HepG2 (cell line): ENCODE data around the gene LNPK. TPM values are rescaled to one million over a fixed set of nuclear protein-coding genes. Genes with fewer than 3 reads are reported as not detected.

Experiments
- ATAC-seq: fragments of 200-7000 bp; cut with Tn5 transposase; 3 replicates; pipeline ENCODE4 v1.9.1; 2020; ENCODE audit warnings: mild to moderate bottlenecking, moderate library complexity
- BruUV-seq: library from RNA; stranded (reverse); fragments of 400-500 nt; replicated peaks from 2 replicates; lab custom pipeline; 2021; lab: Mats Ljungman, UMichigan
- CTCF ChIA-PET: fragments of 300-600 bp; formaldehyde crosslinking; extraction: SDS; loops from one replicate; lab custom pipeline; 2021; ENCODE audit warnings: low total read pairs, inconsistent platforms, low intra/inter-chr PET ratio; lab: Yijun Ruan, JAX
- POLR2A ChIA-PET: fragments of 350-600 bp; sonication (Branson Sonifier 250); formaldehyde crosslinking; loops from one replicate; lab custom pipeline; 2020; ENCODE audit warnings: antibody characterized with exemption, inconsistent platforms; lab: Yijun Ruan, JAX
- DNase-seq: peaks from one replicate; pipeline ENCODE4 v3.0.0-alpha.2; 2015; ENCODE audit warnings: low spot score
- FAIRE-seq: peaks from 3 replicates; lab custom pipeline; 2011; peaks lifted over from hg19 to GRCh38; lab: Jason Lieb, UNC
- H2AFZ ChIP-seq: one replicate; pipeline ENCODE4 v1.6.1; 2011; ENCODE audit warnings: low read length, inconsistent platforms
- H3K27ac ChIP-seq: fragments of 300-600 bp; 3 replicates; pipeline ENCODE4 v1.8.0; 2011; ENCODE audit warnings: mixed run types, mild to moderate bottlenecking, mixed read lengths, low read length, inconsistent platforms; ENCODE audit not compliant: insufficient read depth; ENCODE audit errors: extremely low read length
- H3K27me3 ChIP-seq, 2 experiments: fragments of 200-600 bp in 1 of 2; 2 replicates in 1 of 2; 3 replicates in 1 of 2; pipeline versions ENCODE4 v1.6.0 to v1.8.0; 2011; ENCODE audit warnings: low read length in 2 of 2, mild to moderate bottlenecking in 2 of 2, moderate library complexity in 2 of 2, inconsistent platforms in 1 of 2; ENCODE audit not compliant: insufficient read depth in 2 of 2, control insufficient read depth in 1 of 2
- H3K36me3 ChIP-seq, 2 experiments: fragments of 200-600 bp in 1 of 2; replicated peaks in 1 of 2; 2 replicates in 1 of 2; 3 replicates in 1 of 2; pipeline versions ENCODE4 v1.5.1 to v1.8.0; 2011; ENCODE audit warnings: low read length in 2 of 2, inconsistent platforms in 1 of 2; ENCODE audit not compliant: insufficient read depth in 2 of 2, control insufficient read depth in 1 of 2
- H3K4me1 ChIP-seq: 2 replicates; pipeline ENCODE4 v1.5.1; 2012; ENCODE audit warnings: low read length, inconsistent platforms; ENCODE audit not compliant: insufficient read depth
- H3K4me2 ChIP-seq: 2 replicates; pipeline ENCODE4 v1.6.0; 2011; ENCODE audit warnings: low read depth, low read length, inconsistent platforms
- H3K4me3 ChIP-seq, 3 experiments: fragments of 200-600 bp in 1 of 3; sonication (generic), shearing (Covaris generic) in 1 of 3; replicated peaks in 1 of 3; 2 replicates each; pipeline ENCODE4 v1.5.1; 2011 to 2016; ENCODE audit warnings: low read length in 3 of 3, inconsistent platforms in 2 of 3, low read depth in 2 of 3, mild to moderate bottlenecking in 2 of 3, control low read depth in 1 of 3, mixed read lengths in 1 of 3; ENCODE audit not compliant: insufficient read depth in 1 of 3
- H3K79me2 ChIP-seq: one replicate; pipeline ENCODE4 v1.6.1; 2011; ENCODE audit warnings: low read length, inconsistent platforms; ENCODE audit not compliant: insufficient read depth
- H3K9ac ChIP-seq: 2 replicates; pipeline ENCODE4 v1.6.0; 2011; ENCODE audit warnings: mild to moderate bottlenecking, low read depth, low read length, inconsistent platforms; ENCODE audit not compliant: insufficient read depth
- H3K9me3 ChIP-seq: 2 replicates; pipeline ENCODE4 v1.5.1; 2012; ENCODE audit warnings: mild to moderate bottlenecking, low read length
- H4K20me1 ChIP-seq: 2 replicates; pipeline ENCODE4 v1.6.0; 2011; ENCODE audit warnings: inconsistent platforms, mild to moderate bottlenecking, low read length, moderate library complexity; ENCODE audit not compliant: insufficient read depth
- AGO2 ChIP-seq: fragments of 200-400 bp; formaldehyde crosslinking; optimal IDR thresholded peaks from 2 replicates; pipeline ENCODE3; 2017; ENCODE audit warnings: mild to moderate bottlenecking, low read depth, low read length, moderate library complexity
- CEBPB ChIP-seq: IDR thresholded peaks from 2 replicates; pipeline ENCODE4 v1.6.1; 2011; ENCODE audit warnings: low read depth, low read length, improper control_type of control experiment, borderline replicate concordance
- CEBPG ChIP-seq: IDR thresholded peaks from 2 replicates; pipeline ENCODE4 v1.6.1; 2016
- CERS6 ChIP-seq: sonication (generic); formaldehyde crosslinking; IDR thresholded peaks from 2 replicates; pipeline ENCODE4 v1.5.0; 2020; ENCODE audit warnings: missing genetic modification reagents
- DPF2 ChIP-seq: sonication (generic); formaldehyde crosslinking; IDR thresholded peaks from 2 replicates; pipeline ENCODE4 v1.4.0; 2020; ENCODE audit warnings: mild to moderate bottlenecking, low read depth, missing genetic modification reagents, borderline replicate concordance
- FIP1L1 ChIP-seq: fragments of 200-400 bp; formaldehyde crosslinking; IDR thresholded peaks from 2 replicates; pipeline ENCODE4 v1.6.1; 2018; ENCODE audit warnings: low read depth, mild to moderate bottlenecking, low read length, moderate library complexity, borderline replicate concordance; ENCODE audit not compliant: insufficient read depth
- FOXP1 ChIP-seq, 2 experiments: fragments of 450-650 bp in 1 of 2; IDR thresholded peaks; 2 replicates each; pipeline ENCODE4 v1.6.1; 2017 to 2018; ENCODE audit warnings: antibody characterized with exemption in 1 of 2
- MXD3 ChIP-seq: IDR thresholded peaks from 2 replicates; pipeline ENCODE4 v1.6.1; 2016; ENCODE audit warnings: mild to moderate bottlenecking, missing biosample characterization, missing genetic modification reagents
- NFYC ChIP-seq: IDR thresholded peaks from 2 replicates; pipeline ENCODE4 v1.6.1; 2016; ENCODE audit warnings: missing genetic modification reagents, missing compliant biosample characterization
- NPAS2 ChIP-seq: sonication (generic); formaldehyde crosslinking; IDR thresholded peaks from 2 replicates; pipeline ENCODE4 v1.8.0; 2022; ENCODE audit warnings: mild to moderate bottlenecking, missing genetic modification reagents, borderline replicate concordance
- RAD21 ChIP-seq: fragments of 450-650 bp; formaldehyde crosslinking; IDR thresholded peaks from 2 replicates; pipeline ENCODE4 v1.5.0; 2020; ENCODE audit warnings: mild to moderate bottlenecking
- RXRA ChIP-seq: sonication (generic); formaldehyde crosslinking; IDR thresholded peaks from 2 replicates; pipeline ENCODE4 v1.5.1; 2020; ENCODE audit warnings: missing genetic modification reagents
- SALL2 ChIP-seq: sonication (generic); formaldehyde crosslinking; IDR thresholded peaks from 2 replicates; pipeline ENCODE4 v1.8.1; 2023; ENCODE audit warnings: mild to moderate bottlenecking, missing genetic modification reagents, inconsistent platforms
- SMAD1 ChIP-seq: sonication (generic); formaldehyde crosslinking; IDR thresholded peaks from 2 replicates; pipeline ENCODE4 v1.4.0; 2020; ENCODE audit warnings: missing genetic modification reagents, low read depth, mild to moderate bottlenecking, borderline replicate concordance
- SMAD9 ChIP-seq: sonication (generic); formaldehyde crosslinking; IDR thresholded peaks from 2 replicates; pipeline ENCODE4 v1.5.1; 2020; ENCODE audit warnings: mild to moderate bottlenecking, missing genetic modification reagents
- STAG1 ChIP-seq: sonication (generic); formaldehyde crosslinking; IDR thresholded peaks from 2 replicates; pipeline ENCODE4 v1.4.0; 2020; ENCODE audit warnings: missing genetic modification reagents
- ZNF569 ChIP-seq: sonication (generic); formaldehyde crosslinking; IDR thresholded peaks from 2 replicates; pipeline ENCODE4 v1.5.0; 2020; ENCODE audit warnings: mild to moderate bottlenecking, missing genetic modification reagents, moderate library complexity, borderline replicate concordance
- ZNF589 ChIP-seq: sonication (generic); formaldehyde crosslinking; conservative IDR thresholded peaks from 2 replicates; pipeline ENCODE4 v1.8.0; 2022; ENCODE audit warnings: mild to moderate bottlenecking, moderate library complexity, missing genetic modification reagents
- ZNF652 ChIP-seq: IDR thresholded peaks from 2 replicates; pipeline ENCODE4 v1.6.1; 2016; ENCODE audit warnings: low read depth, borderline replicate concordance
- ZNF775 ChIP-seq: sonication (generic); formaldehyde crosslinking; IDR thresholded peaks from 2 replicates; pipeline ENCODE4 v1.4.0; 2020; ENCODE audit warnings: missing genetic modification reagents, mild to moderate bottlenecking, moderate library complexity, borderline replicate concordance
- WGBS: methylation state at CpG from one replicate; pipeline ENCODE4 v1.1.6; 2017; ENCODE audit warnings: low lambda C conversion rate; 5-methylcytosine and 5-hydroxymethylcytosine counted together
- in situ Hi-C: cut with HindIII; loops from 2 replicates; pipeline ENCODE4 v1.10.0; 2017; ENCODE audit warnings: low pct_unique_long_range_greater_than_20kb; ENCODE audit not compliant: extremely low pct_ligation_motif_present
- intact Hi-C: fragments of 100-400 bp; cut with micrococcal nuclease; formaldehyde crosslinking; loops from one replicate; pipeline ENCODE4 v1.10.0; 2022; ENCODE audit not compliant: unreplicated experiment
- polyA plus RNA-seq, 8 experiments: library from polyadenylated mRNA; depleted of rRNA in 3 of 8; stranded (reverse) in 7 of 8; unstranded in 1 of 8; fragments of >200 nt; fragmentation: Illumina TruSeq in 4 of 8; extraction: Trizol in 4 of 8; gene quantifications; 2 replicates each; pipeline versions ENCODE4 v1.2.1 to v1.2.3, GENCODE V29; 2011 to 2016; ENCODE audit warnings: low read depth in 4 of 8, missing spikeins in 1 of 8, mixed read lengths in 1 of 8; ENCODE audit not compliant: insufficient read depth in 1 of 8
- total RNA-seq, 5 experiments: library from RNA; depleted of rRNA; stranded (reverse); fragments of >200 nt; fragmentation: Illumina TruSeq; extraction: Trizol; gene quantifications; 2 replicates each; pipeline ENCODE4 v1.2.3, GENCODE V29; 2016; ENCODE audit warnings: low read depth in 1 of 5

Gene LNPK
- total and polyA plus RNA-seq, 2 of the 13 experiments (the other 11 are each of a cell fraction or from before 2014, with no cell fraction given) = 25.4 to 26.1 TPM

- intact Hi-C loops = no loop called here
- Histone ChIP-seq H3K9ac (no peak overlapping the region), H4K20me1 (no peaks in the 10 kb centered on the region), H3K79me2 (peaks cover 47% of the 10 kb centered on the region), H3K9me3 (no peaks in the 10 kb centered on the region), H2AFZ (no peak overlapping the region), H3K4me2 (peak overlapping the region; percentile 19; the same call in 1 of the 2 replicates), H3K36me3 (no peaks in the 10 kb centered on the region), H3K4me1 (peaks cover 38% of the 10 kb centered on the region), H3K4me3 (no peak overlapping the region), H3K27me3 (peaks cover 0 to 5% of the 10 kb centered on the region in 2 experiments; a peak in 1 of 5 replicates), H3K27ac (no peak overlapping the region)
- peak; percentile 89 for TF ChIP-seq CEBPB
- TF ChIP-seq DPF2 (CRISPR knock-in tag) = no peak
- no peak for TF ChIP-seq STAG1 (CRISPR knock-in tag)
- TF ChIP-seq AGO2 = no peak
- TF ChIP-seq NFYC = no peak
- TF ChIP-seq ZNF589 (CRISPR knock-in tag) = no peak
- peak; percentile 57 for TF ChIP-seq CEBPG
- no peak for TF ChIP-seq FOXP1 (IDR thresholded peaks at IDR 0.05)
- TF ChIP-seq FOXP1 (CRISPR knock-in tag; IDR thresholded peaks at IDR 0.05) = peak; percentile 12; the same call in 1 of the 2 replicates
- TF ChIP-seq ZNF569 (CRISPR knock-in tag) = no peak
- in situ Hi-C loops = no loop called here
- POLR2A ChIA-PET = no interaction called here
- DNase-seq (no peak), ATAC-seq (no peak), FAIRE-seq (no peak)
- CTCF ChIA-PET = no interaction called here
- WGBS = 92% methylated on average over 2 of the region's 2 CpGs
- BruUV-seq = no TSS peak
Observed at GRCh38 chr2:175999283-175999819, 2.7 kb downstream of the LNPK start.

- POLR2A ChIA-PET = no interaction called here
- ATAC-seq = no peak
- in situ Hi-C loops = no loop called here
Observed at GRCh38 chr2:175990099-175990498, 12.0 kb downstream of the LNPK start.

More at GRCh38 chr2:175990099-175990498, 12.0 kb downstream of the LNPK start:
- Histone ChIP-seq H3K9me3 (no peaks in the 10 kb centered on the region), H2AFZ (no peak overlapping the region), H3K79me2 (peaks cover 3% of the 10 kb centered on the region), H3K4me3 (no peak overlapping the region), H3K27me3 (no peaks in the 10 kb centered on the region), H3K27ac (no peak overlapping the region), H3K9ac (no peak overlapping the region), H3K4me2 (no peak overlapping the region), H4K20me1 (no peaks in the 10 kb centered on the region), H3K36me3 (peaks cover 3 to 16% of the 10 kb centered on the region in 2 experiments; a peak in 3 of 5 replicates), H3K4me1 (no peaks in the 10 kb centered on the region)
- DNase-seq (no peak), FAIRE-seq (no peak)
- CTCF ChIA-PET = no interaction called here
- intact Hi-C loops = no loop called here
- BruUV-seq = no TSS peak
- WGBS = 95% methylated on average over 2 of the region's 2 CpGs
- no peak for TF ChIP-seq ZNF775 (CRISPR knock-in tag)
- no peak for TF ChIP-seq MXD3 (CRISPR knock-in tag)
- TF ChIP-seq SALL2 (CRISPR knock-in tag) = no peak
- no peak for TF ChIP-seq SMAD1 (CRISPR knock-in tag)
- TF ChIP-seq NPAS2 (CRISPR knock-in tag) = no peak
- TF ChIP-seq FIP1L1 = no peak
- no peak for TF ChIP-seq RAD21 (CRISPR knock-in tag)
- no peak for TF ChIP-seq CERS6 (CRISPR knock-in tag)
- no peak for TF ChIP-seq ZNF652 (CRISPR knock-in tag)
- TF ChIP-seq RXRA = no peak
- no peak for TF ChIP-seq SMAD9 (CRISPR knock-in tag)
